OCI-LY3 (cell line): ENCODE results near the gene TTC13.
"Not testable (repeated sequence)": the region's sequence is repeated elsewhere in the genome, so short reads cannot be mapped to it uniquely, and the experiment has no call there.

Experiments
- H2AFZ ChIP-seq: fragments of 200-600, 300-600 bp; shearing (Covaris generic); 2 replicates; pipeline ENCODE4 v1.6.0; 2014; ENCODE audit warnings: antibody characterized with exemption, low read depth, low read length
- H3K27ac ChIP-seq: fragments of 200-600, 300-600 bp; sonication (generic); 2 replicates; pipeline ENCODE4 v1.5.1; 2014; ENCODE audit warnings: mild to moderate bottlenecking, low read length, moderate library complexity, mixed read lengths
- H3K27me3 ChIP-seq: fragments of 200-600, 300-600 bp; sonication (generic); 2 replicates; pipeline ENCODE4 v1.6.1; 2014; ENCODE audit warnings: low read depth, low read length, mixed read lengths
- H3K36me3 ChIP-seq: fragments of 200-600, 300-600 bp; sonication (generic); replicated peaks from 2 replicates; pipeline ENCODE3; 2014; ENCODE audit warnings: low read depth, low read length, mixed read lengths
- H3K4me1 ChIP-seq: fragments of 300-600, 200-600 bp; sonication (generic); 2 replicates; pipeline ENCODE4 v1.6.1; 2014; ENCODE audit warnings: low read length, mixed read lengths
- H3K4me2 ChIP-seq: fragments of 200-600, 300-600 bp; sonication (generic); 2 replicates; pipeline ENCODE4 v1.6.1; 2014; ENCODE audit warnings: low read length, mixed read lengths
- H3K4me3 ChIP-seq: fragments of 300-600, 200-600 bp; sonication (generic); 2 replicates; pipeline ENCODE4 v1.5.1; 2014; ENCODE audit warnings: antibody characterized with exemption, mild to moderate bottlenecking, low read length, moderate library complexity
- H3K79me2 ChIP-seq: fragments of 300-600, 200-600 bp; shearing (Covaris generic); 2 replicates; pipeline ENCODE4 v1.6.1; 2014; ENCODE audit warnings: mild to moderate bottlenecking, low read length, mixed read lengths
- H3K9ac ChIP-seq: fragments of 300-600, 200-600 bp; shearing (Covaris generic); 2 replicates; pipeline ENCODE4 v1.6.0; 2014; ENCODE audit warnings: mild to moderate bottlenecking, low read length, moderate library complexity
- H3K9me3 ChIP-seq: fragments of 200-600, 300-600 bp; shearing (Covaris generic); 2 replicates; pipeline ENCODE4 v1.6.1; 2014; ENCODE audit warnings: low read length, mixed read lengths; ENCODE audit not compliant: insufficient read depth
- H4K20me1 ChIP-seq: fragments of 200-600, 300-600 bp; sonication (generic); 2 replicates; pipeline ENCODE4 v1.6.1; 2016; ENCODE audit warnings: low read length, mixed read lengths; ENCODE audit not compliant: insufficient read depth
- CTCF ChIP-seq: fragments of 200-600, 300-600 bp; sonication (generic); IDR thresholded peaks from 2 replicates; pipeline ENCODE4 v1.5.1; 2014; ENCODE audit warnings: antibody characterized with exemption, low read length, low read depth
- EZH2phosphoT487 ChIP-seq: fragments of 200-600 bp; shearing (Covaris generic); IDR thresholded peaks from 2 replicates; pipeline ENCODE4 v1.6.1; 2018; ENCODE audit warnings: antibody characterized with exemption, mixed run types, low read depth

Gene TTC13

GRCh38 chr1:230987448-230987847, 8.8 kb upstream of the TTC13 start:
- no peak for TF ChIP-seq EZH2phosphoT487
- no peak for TF ChIP-seq CTCF
- Histone ChIP-seq H3K4me2 (no peak overlapping the region), H3K36me3 (peaks cover 13% of the 10 kb centered on the region), H4K20me1 (no peaks in the 10 kb centered on the region), H2AFZ (no peak overlapping the region), H3K4me1 (no peaks in the 10 kb centered on the region), H3K27ac (no peak overlapping the region), H3K4me3 (no peak overlapping the region), H3K9me3 (no peaks in the 10 kb centered on the region), H3K9ac (no peak overlapping the region), H3K79me2 (peaks cover 20% of the 10 kb centered on the region), H3K27me3 (no peaks in the 10 kb centered on the region)

DNA sequence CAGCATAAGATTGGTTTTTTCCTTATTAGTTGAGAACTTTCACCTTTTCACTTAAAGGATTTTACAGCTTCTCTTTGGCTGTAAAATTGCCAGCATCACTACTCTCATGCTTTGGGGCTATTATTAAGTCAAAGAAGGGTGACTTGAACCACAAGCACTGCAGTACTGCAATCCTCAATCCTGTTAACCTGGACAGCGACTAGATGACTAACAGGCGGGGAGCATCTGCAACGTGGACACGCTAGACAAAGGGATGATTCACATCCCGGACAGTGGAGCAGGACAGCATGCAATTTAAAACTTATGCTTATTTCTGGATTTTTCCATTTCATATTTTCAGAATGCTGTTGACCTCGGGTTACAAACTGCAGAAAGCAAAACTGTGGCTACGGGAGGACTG, 8.3 kb upstream of the TTC13 start:
- no peak overlapping the region for H3K27ac ChIP-seq
- H3K9ac ChIP-seq, result no peak overlapping the region
- no peaks in the 10 kb centered on the region for H3K4me1 ChIP-seq
- H3K4me3 ChIP-seq, result no peak overlapping the region
- no peaks in the 10 kb centered on the region for H4K20me1 ChIP-seq
- peaks cover 8% of the 10 kb centered on the region for H3K36me3 ChIP-seq
- H2AFZ ChIP-seq, result no peak overlapping the region
- TF ChIP-seq CTCF, result no peak
- no peak for TF ChIP-seq EZH2phosphoT487
- no peak overlapping the region for H3K4me2 ChIP-seq
- H3K9me3 ChIP-seq, result no peaks in the 10 kb centered on the region
- H3K79me2 ChIP-seq, result peaks cover 20% of the 10 kb centered on the region
- no peaks in the 10 kb centered on the region for H3K27me3 ChIP-seq

DNA sequence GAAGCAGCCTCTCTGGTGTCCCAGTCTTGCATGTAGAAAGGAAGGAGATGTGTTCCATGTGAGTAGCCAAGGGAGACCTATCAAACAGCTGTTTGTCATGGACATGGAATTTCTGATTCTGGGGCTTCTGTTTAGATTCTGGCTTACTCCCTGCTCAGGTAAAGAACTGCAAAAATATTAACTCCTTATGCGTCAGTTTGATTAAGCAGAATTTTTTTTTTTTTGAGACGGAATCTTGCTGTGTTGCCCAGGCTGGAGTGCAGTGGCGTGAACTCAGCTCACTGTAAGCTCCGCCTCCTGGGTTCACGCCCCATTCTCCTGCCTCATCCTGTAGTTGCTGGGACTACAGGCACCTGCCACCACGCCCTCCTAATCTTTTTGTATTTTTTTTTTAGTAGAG, 7.0 kb upstream of the TTC13 start:
- H2AFZ ChIP-seq, result no peak overlapping the region
- peaks cover 25% of the 10 kb centered on the region for H3K79me2 ChIP-seq
- H3K36me3 ChIP-seq, result peaks cover 6% of the 10 kb centered on the region
- H3K9me3 ChIP-seq, result no peaks in the 10 kb centered on the region
- H3K4me3 ChIP-seq, result no peak overlapping the region
- H3K27me3 ChIP-seq, result no peaks in the 10 kb centered on the region
- no peak for TF ChIP-seq CTCF
- no peak for TF ChIP-seq EZH2phosphoT487
- no peaks in the 10 kb centered on the region for H4K20me1 ChIP-seq
- H3K4me2 ChIP-seq, result no peak overlapping the region
- no peaks in the 10 kb centered on the region for H3K4me1 ChIP-seq
- no peak overlapping the region for H3K27ac ChIP-seq
- no peak overlapping the region for H3K9ac ChIP-seq

- H3K9me3 ChIP-seq, H3K4me3 ChIP-seq, H3K4me2 ChIP-seq, H2AFZ ChIP-seq, H3K36me3 ChIP-seq, H3K9ac ChIP-seq, H3K27ac ChIP-seq, H3K27me3 ChIP-seq, H3K4me1 ChIP-seq, H4K20me1 ChIP-seq: not testable (repeated sequence)
- H3K79me2 ChIP-seq, result peaks cover 33% of the 10 kb centered on the region
These were observed 6.2 kb upstream of the TTC13 start for GRCh38 chr1:230984622-230985515.
